Brain pericyte (primary cell): ENCODE data around the gene VAC14.
A peak's percentile ranks its signal among the peaks of the same experiment; 100 is the strongest.

ENCODE experiments used
- DNase-seq: peaks from one replicate; pipeline ENCODE4 v3.0.0-alpha.2; 2012; ENCODE audit warnings: low read depth, low spot score

VAC14 gene

DNA sequence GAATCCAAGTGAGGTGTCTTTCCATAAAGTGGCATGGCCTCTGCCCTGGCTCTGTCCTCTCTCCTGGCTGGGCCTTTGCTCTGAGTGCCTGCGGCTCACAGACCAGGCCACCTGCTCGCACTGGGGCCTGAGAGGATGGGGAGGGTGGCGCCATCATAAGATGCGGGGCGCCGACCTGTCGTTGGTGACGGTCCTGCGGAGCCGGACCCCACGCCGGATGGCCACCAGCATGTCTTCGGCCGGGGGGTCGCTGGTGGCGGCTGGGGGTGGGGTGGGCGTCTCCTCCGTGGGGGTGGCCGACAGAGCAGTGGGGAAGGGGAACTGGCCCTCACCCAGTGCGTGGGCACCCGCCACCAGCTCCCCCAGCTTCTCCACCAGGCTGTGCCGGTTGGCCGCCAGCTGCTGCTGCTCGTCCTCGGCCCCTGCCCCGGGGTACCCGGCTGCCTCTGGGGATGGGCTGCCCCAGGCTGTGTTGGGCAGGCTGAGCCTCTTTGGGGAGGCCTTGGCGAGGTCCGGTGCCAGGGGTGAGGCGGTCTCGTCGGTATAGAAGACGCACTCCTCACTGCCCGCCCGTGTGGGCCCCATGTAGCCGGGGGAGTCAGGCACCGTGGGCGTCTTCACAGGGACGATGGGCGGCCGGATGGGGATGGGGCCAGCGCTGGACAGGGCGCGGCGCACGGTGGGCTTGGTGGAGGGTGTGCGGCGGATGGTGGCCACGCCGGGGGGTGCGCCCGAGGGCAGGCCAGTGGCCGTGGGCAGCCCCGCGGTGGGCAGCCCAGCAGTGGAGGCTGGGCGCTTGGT lies 137.2 kb downstream of the VAC14 start:
- DNase-seq: no peak

DNA sequence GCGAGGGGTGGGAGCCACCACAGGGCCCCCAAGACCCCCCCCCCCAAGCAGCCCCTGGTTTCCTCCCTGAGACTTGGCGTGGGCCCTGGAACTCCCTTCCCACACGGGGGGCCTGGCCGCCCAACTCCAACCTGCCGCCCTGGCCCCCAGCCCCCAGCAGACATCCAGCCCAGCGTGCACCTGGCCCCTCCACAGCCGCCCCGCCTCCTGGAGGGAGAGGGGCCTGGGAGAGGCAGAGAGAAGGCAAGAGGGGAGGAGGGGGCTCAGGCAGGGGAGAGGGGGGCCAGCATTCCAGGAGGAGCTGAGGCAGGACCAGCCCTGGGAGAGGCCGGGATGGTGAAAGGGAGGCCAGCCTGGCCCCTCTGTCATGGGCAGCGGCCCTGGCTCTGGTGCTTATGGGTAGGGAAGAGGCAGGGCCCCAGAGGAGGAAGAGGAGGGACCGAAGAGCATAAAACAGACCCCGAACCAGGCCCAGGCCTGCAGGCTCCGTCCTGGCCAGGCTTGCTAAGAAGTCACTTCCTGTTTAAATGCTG lies 137.9 kb downstream of the VAC14 start:
- DNase-seq: no peak

DNA sequence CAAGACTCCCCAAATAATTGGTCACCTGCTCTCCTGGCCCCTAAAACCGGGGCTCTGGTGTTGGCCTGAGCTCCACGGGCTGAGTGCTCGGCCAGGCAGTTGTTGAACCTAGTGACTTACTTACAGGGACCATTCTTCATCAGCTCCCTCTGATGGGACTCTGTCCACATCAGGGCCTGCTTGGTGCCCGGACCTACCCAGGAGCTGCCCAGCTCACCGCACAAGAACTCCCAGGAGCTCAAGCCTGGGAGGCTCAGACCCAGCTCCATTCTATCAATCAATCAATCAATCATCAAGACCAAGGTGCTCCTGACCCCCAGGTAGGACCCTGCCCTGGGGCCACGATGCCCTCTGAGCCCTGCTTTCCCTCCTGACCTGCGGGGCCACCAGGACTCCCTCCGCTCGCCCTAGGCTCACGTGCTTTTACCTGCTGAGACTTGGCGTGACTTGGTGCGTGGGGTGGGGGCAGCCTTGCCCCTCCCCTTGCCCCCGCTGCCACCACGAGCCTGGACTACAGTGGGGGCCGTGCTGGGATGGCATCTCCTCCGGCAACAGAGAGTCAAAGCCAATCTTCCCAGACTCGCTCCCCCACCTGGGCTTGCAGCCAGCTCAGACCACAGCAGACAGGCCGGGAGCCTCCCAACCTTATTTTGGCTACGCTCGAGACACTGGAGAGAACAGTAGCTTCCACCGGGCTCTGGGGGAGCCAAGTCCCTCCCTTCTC lies 138.9 kb downstream of the VAC14 start:
- no peak for DNase-seq

DNA sequence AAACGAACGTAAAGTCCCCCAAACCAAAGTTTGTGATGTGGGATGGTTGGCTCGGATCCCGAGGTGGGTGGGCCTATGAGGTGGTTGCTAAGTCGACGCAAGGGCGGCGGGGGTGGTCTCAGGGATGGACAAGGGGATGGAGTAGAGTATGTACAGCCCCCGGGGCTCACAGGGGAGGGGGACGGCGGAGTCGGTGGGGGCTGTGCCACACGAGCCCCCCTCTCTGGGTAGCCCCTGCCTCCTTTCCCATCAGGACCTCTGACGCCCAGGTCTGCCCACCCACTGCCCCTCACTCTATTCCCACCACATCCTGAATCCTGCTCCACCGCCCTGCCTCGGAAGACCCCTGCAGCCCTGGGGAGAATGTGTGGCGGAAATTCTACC lies 139.4 kb downstream of the VAC14 start:
- DNase-seq: no peak

DNA sequence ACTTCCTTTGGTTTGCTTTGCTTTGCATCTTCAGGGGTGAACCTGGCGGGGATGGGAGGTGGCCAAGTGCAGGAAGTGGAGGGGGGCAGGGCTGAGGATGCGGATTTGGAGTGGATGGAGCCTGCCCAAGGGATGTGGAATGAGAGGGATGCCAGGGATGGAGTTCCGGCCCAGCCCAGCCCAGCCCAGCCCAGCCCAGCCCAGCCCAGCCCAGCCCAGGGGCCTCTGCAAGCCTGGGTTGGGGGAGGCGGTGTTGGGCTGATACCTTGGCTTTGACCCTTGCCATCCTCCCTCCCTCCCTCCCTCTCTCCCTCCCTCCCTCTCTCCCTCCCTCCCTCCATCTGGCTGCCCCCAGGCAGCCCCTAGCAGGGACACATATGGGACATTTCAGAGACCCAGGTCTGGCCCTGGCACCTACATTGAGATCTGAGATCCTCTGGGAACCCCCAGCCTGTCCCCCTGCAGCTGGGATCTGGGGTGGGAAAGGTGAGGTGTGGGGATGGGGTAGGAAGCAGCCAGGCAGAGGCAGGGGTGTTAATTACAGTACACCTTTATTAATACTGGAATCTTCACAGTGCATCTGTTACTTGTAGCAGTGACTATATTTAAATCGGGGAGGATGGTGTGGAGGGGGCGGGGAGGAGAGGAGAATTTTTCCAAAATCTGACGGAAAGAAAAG lies 140.1 kb downstream of the VAC14 start:
- DNase-seq: no peak

DNA sequence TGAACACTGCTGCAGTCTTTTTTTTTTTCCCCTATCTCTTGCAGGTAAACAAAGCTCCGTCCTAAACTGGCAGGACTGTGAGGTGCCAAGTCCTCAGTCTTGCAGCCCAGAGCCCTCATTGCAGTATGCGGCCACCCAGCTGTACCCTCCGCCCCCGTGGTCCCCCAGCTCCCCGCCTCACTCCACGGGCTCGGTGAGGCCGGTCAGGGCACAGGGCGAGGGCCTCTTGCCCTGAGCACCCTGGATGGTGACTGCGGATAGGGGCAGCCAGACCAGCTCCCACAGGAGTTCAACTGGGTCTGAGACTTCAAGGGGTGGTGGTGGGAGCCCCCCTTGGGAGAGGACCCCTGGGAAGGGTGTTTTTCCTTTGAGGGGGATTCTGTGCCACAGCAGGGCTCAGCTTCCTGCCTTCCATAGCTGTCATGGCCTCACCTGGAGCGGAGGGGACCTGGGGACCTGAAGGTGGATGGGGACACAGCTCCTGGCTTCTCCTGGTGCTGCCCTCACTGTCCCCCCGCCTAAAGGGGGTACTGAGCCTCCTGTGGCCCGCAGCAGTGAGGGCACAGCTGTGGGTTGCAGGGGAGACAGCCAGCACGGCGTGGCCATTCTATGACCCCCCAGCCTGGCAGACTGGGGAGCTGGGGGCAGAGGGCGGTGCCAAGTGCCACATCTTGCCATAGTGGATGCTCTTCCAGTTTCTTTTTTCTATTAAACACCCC lies 140.8 kb downstream of the VAC14 start:
- no peak for DNase-seq

DNA sequence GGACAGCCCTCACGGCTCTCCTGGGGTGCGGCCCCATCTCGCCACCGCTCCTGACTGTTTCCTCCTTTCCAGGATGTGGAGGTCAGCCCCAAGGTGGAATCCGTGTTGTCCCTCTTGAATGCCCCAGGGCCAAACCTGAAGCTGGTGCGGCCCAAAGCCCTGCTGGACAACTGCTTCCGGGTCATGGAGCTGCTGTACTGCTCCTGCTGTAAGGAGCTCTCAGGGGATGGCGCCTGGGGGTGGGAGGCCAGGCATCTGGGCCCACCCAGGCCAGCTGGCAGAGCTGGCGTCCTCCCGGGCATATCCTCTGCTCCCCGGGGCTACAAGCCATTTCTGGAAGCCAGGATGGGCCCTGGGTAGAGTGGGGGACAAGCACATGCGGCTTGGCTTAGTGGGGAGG lies 141.4 kb downstream of the VAC14 start:
- DNase-seq: no peak

DNA sequence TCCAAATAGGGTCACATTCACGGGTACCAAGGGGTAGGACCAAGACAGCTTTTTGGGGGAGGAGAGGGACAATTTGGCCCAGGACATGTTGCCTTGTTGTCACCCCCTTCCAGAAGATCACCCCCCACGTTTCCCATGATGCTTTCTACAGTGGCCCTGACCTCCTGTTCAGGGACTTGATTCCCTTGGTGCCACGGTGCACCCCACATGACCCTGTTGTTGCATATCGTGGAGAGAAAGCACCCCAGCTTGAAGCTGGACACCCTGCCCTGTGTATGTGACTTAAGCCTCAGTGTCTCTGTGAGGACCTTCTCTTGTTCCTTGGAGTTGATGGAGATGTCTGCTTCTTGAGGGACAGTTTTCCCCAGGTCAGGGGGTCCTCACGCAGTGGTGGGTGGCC lies 142.0 kb downstream of the VAC14 start:
- DNase-seq: no peak

DNA sequence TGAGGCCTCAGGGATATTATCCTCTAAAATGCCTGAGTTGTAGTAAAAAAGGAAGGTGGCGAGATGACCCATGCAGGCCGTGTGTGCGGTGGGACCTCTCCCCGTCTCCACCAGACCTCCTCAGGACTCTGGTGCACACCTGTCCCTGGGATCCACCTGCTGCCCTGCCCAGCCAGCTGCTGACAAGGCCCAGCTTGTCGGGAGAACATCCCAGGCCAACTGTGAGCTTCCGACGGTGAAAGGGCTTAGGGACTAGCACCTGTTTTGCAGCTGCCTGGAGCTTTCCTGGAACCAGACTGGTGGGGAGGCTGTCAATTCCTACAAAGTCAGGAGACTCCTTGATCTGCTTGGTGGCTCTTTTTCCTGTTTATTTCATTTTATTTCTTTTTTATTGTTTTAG lies 143.0 kb downstream of the VAC14 start:
- no peak for DNase-seq

DNA sequence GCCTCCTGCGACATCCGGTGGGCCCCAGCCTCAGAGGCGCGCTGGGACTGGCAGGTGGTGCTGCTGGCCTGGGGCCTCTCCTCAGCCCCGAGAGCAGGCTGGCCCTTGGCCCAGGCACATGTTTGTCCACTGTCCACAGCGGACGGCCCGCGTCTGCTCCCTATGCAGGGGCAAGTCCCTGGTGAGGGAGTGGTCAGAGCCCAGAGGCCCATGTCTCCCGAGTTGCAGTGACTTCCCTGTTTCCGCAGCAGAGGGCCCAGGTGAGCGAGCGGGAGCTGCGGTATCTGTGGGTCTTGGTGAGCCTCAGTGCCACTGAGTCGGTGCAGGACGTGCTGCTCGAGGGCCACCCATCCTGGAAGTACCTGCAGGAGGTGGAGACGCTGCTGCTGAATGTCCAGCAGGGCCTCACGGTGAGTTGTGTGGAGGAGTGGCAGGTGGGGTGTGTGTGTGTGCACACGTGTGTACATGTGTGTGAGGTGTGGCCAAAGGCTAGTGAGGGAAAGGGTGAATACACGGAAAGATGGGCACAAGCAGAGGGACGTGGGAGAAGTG lies 144.2 kb downstream of the VAC14 start:
- DNase-seq: no peak

DNA sequence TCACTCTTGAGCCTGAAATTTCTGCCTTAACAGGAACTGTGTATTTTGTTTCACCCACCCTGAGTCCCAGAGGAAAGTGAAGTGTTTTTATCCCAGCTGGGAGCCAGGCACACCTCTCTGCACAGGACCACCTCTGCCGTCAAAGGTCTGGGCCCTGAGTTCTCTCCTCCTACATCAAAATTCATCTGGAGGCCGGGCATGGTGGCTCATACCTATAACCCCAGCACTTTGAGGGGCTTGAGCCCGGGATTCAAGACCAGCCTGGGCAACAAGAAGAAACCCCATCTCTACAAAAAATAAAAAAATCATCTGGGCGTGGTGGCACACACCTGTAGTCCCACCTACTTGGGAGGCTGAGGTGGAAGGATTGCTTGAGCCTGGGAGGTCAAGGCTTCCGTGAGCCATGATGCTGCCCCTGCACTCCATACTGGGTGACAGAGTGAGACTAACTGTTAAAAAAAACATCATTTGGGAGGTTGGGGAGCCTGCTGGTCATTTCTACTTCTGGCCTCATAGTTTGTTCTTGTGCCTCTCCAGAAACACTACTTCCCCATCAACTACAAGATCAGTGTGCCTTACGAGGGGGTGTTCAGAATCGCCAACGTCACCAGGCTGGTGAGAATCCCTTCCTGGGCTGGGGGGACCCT lies 144.8 kb downstream of the VAC14 start:
- no peak for DNase-seq

DNA sequence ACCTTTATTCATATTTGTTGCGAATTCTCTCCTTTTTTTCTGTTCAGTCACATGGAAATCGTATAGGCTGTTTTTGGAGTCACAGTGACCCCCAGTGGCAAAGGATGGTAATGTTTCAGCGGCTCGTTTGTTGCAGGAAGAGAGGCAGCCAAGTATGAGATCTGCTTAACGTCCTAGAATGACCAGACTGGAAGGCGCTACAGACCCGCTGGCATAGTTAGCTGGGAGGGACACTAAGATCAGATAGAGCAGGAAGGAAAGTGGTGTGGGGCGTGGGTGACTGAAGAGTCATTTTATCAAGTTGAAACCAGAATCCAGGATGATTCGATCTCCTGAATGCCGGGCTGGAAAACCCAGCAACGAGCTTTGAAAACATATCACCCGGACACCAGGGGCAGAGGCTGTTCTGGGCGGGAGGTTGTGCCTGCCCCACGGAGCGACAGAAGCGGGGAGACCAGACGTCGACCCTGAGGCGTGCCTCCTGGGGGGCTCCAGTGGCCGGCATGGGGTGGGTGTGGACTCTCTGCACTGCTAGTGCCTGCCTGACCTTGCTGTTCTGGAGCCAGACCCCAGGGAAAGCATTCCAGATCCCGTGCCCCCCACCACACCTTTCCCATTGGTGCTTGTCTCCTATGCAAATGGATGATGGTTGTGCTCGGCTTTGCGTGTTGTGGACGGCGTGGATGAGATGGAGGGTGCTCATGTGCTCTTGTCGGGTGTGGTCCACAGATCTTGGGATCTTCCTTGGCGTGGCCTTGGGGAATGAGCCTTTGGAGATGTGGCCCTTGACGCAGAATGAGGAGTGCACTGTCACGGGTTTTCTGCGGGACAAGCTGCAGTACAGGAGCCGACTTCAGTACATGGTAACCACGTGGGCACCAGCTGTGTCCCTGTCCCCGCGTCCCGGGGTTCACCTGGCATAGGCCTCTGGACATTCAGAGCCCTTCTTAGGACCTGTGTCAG lies 146.9 kb downstream of the VAC14 start:
- DNase-seq: peak; percentile 72

DNA sequence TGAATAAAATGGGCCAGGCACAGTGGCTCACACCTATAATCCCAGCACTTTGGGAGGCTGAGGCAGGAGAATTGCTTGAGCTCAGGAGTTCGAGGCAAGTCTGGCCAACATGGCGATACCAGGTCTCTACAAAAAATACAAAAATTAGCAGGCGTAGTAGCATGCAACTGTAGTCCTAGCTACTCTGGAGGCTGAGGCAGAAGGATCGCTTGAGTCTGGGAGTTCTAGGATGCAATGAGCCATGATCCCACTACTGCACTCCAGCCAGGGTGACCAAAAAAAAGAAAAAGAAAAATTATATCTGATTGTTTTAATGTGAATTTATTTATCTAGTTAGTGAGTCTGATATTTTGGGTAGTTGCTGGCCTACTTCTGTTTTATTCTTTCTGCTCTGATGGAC lies 147.6 kb downstream of the VAC14 start:
- DNase-seq: no peak

DNA sequence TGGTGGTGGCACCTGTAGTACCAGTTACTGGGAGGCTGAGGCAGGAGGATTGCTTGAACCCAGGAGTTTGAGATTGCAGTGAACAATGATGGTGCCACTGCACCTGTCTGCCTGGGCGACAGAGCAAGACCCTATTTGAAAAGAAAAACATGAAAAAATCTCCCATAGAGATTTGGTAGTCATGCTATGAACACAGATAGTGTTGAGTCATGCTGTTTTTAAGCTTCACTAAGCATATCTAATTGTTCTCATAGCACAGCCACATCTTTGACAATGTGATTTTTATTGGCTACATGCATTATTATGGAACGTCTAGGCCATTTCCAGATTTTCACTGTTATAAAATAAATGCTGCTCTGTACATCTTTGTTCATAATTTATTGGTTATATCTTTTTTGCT lies 148.6 kb downstream of the VAC14 start:
- DNase-seq: no peak

DNA sequence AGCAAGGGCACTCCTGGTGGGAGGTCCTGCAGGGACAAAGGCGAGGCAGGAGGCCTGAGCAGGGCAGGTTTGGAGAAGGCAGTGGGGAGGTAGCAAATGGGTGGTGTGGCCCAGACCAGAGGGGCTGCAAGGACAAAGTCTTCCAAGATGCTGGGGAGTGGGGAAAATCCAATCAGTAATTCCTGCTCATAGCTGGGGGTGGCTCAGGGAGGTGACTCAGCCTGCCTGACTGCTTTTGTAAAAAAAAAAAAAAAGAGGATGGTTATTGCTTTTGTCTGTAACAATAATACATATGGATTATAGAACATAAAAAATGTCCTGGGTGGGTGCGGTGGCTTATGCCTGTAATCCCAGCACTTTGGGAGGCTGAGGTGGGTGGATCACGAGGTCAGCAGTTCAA lies 149.4 kb downstream of the VAC14 start:
- no peak for DNase-seq

DNA sequence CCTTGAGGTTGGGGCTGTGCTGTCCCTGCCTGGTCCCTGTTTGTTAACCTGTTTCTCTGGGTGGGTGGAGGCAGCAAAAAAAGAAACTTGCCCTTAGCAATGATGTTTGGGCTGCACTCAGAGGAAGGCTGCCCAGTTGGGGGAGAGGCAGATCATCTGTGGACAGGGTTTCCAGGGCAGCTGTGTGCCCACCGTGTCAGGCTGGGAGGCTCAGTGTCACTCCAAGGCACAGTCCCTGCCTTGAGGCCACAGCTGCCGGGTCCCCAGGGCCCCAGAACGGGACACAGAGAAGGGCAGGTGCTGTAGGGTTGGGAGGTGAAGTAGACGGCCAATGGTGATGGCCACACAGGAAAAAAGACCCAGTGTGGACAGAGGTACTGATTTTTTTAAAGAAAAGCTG lies 150.7 kb downstream of the VAC14 start:
- DNase-seq: no peak

DNA sequence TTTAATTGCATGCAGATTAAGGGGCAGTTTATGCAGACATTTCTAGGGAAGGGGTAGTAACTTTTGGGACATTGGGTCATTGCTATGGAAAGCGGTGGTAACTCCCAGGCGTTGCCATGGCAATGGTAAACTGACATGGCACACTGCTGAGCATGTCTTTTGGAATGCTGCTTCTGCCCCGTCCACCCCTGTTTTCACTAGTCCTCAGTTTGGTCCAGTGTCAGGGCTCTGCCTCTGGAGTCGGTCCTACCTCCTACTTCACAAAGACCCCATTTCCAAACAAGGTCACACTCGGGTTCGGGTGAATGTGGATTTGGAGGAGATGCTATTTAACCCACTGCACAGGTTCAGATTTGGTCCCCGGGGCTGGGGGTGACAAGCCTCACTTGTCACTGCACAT lies 151.7 kb downstream of the VAC14 start:
- no peak for DNase-seq

DNA sequence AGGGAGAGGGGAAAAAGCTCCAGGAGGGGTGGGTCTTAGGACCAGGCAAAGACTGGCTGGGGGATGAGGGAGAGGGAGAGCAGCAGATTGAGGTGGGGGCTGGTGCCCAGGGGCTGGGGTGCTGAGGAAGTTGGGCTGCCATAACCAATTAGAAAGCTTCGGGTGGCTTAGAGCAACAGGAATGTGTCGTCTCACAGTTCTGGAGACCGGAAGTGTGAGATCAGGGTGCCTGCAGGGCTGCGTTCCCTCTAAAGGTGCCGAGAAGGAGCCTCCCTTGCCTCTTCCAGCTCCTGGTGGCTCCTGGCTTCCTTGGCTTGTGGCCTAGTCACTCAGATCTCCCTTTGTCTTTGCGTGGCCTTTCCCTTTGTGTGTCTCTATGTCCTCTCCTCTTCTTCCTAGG lies 152.4 kb downstream of the VAC14 start:
- no peak for DNase-seq

DNA sequence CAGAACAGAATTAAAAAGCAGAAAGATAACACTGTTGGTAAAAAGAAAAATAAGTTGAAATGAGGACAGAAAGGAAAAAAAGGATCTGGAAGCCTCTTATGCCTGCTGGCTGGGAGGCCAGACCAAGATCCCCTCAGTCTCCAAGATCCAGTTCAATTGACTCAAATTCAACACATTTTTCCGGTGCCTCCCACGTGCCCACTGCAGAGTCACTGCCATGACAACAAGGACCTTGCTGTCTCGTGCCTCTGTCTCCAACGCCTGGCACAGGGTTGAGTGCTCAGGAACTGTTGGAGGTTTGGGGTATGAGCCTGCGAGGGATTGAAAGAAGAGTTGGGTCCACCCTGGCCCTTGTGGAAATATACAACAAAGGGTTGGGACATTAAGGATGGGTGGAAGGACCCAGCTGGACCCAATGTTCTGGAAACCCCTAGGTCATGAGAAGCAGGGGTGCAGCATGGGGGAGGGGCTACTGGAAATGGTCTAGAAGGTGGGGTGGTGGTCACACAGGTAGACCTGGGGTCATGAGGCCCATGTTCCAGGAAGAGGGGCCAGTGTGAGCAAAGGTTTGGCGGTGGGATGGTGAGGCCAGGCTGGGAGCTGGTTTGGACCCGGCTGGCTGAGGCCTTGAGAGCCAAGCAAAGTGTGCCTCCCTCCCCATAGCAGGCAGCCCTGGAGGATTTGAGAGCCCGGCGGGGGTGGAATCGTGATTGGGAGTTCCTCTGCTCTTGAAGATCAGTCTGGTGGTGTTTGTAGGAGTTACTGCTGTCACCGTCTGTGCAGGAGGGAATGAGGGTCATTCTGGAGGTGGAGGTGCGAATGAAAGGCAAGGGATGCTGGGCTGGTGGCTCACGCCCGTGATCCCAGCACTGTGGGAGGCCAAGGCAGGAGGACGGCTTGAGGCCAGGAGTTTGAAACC lies 153.3 kb downstream of the VAC14 start:
- no peak for DNase-seq
